HG03095 (cell line): ENCODE data around the gene TSPAN33.
A peak's percentile ranks its signal among the peaks of the same experiment; 100 is the strongest.
"Not testable (repeated sequence)": the region's sequence is repeated elsewhere in the genome, so short reads cannot be mapped to it uniquely, and the experiment has no call there.

Experiments used
- ATAC-seq: cut with Tn5 transposase; IDR thresholded peaks from one replicate; pipeline ENCODE4 v1.9.1; 2021; ENCODE audit warnings: moderate library complexity; ENCODE audit not compliant: unreplicated experiment

TSPAN33 gene

GRCh38 chr7:129169171-129169671 lies 24.7 kb downstream of the TSPAN33 start:
- no peak for ATAC-seq

- peak; percentile 58 for ATAC-seq
Measured at GRCh38 chr7:129169686-129170440, 25.4 kb downstream of the TSPAN33 start.

- no peak for ATAC-seq
Measured at GRCh38 chr7:129170441-129171021, 26.0 kb downstream of the TSPAN33 start.

GRCh38 chr7:129173861-129174260 lies 29.4 kb downstream of the TSPAN33 start:
- ATAC-seq = not testable (repeated sequence)

GRCh38 chr7:129176916-129177710 lies 32.6 kb downstream of the TSPAN33 start:
- no peak for ATAC-seq

- ATAC-seq = no peak
Measured at GRCh38 chr7:129184981-129185670, 40.6 kb downstream of the TSPAN33 start.

GRCh38 chr7:129186749-129187260 lies 42.3 kb downstream of the TSPAN33 start:
- ATAC-seq = no peak

GRCh38 chr7:129187681-129188371 lies 43.3 kb downstream of the TSPAN33 start:
- ATAC-seq = no peak

- no peak for ATAC-seq
Measured at GRCh38 chr7:129188372-129188891, 43.9 kb downstream of the TSPAN33 start, which contains the start of gene SMO. SMO (plus strand) TSS chr7:129188633; CDS start chr7:129189152, 519 bp downstream.

- no peak for ATAC-seq
Measured at GRCh38 chr7:129188892-129189660, 44.6 kb downstream of the TSPAN33 start.

- no peak for ATAC-seq
Measured at GRCh38 chr7:129189661-129190310, 45.3 kb downstream of the TSPAN33 start.

- no peak for ATAC-seq
Measured at GRCh38 chr7:129191272-129191671, 46.8 kb downstream of the TSPAN33 start.

GRCh38 chr7:129193892-129194291 lies 49.4 kb downstream of the TSPAN33 start:
- no peak for ATAC-seq

- no peak for ATAC-seq
Measured at GRCh38 chr7:129197771-129198170, 53.3 kb downstream of the TSPAN33 start.

GRCh38 chr7:129199406-129199805 lies 54.9 kb downstream of the TSPAN33 start:
- no peak for ATAC-seq

GRCh38 chr7:129202058-129202777 lies 57.7 kb downstream of the TSPAN33 start:
- ATAC-seq = no peak

- ATAC-seq = no peak
Measured at GRCh38 chr7:129203050-129203741, 58.7 kb downstream of the TSPAN33 start.
